ENCODE results near the gene DUSP22.

The DUSP22 gene

GRCh38 chr6:397056-397455, 104.8 kb downstream of the DUSP22 start:
- no peak for DNase-seq (ENCODE audit: low spot score)

DNA sequence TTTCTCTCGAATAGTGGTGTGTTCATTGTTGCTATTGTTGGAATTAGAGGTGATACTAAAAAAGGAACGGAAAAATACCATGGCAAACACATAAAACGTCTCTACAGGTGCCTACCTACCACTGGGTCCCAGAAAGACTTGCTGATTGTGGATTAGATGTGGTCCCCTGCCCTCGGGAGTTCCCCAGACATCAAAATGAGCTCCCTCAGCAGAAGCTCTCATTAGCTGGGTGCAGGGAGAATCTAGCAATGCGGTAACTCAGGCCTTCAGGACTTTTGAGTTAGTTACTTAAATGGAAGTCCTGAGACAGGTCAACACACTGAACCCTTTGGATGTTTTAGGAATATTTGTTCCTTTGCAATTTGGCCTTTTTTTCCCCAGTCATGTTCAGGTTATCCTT, 105.3 kb downstream of the DUSP22 start:
- no peak for DNase-seq (ENCODE audit: low spot score)

- no peak for DNase-seq (ENCODE audit: low spot score)
These were observed 105.8 kb downstream of the DUSP22 start for GRCh38 chr6:398065-398464.

GRCh38 chr6:398558-399078, 106.3 kb downstream of the DUSP22 start:
- no peak for DNase-seq (ENCODE audit: low spot score)

DNA sequence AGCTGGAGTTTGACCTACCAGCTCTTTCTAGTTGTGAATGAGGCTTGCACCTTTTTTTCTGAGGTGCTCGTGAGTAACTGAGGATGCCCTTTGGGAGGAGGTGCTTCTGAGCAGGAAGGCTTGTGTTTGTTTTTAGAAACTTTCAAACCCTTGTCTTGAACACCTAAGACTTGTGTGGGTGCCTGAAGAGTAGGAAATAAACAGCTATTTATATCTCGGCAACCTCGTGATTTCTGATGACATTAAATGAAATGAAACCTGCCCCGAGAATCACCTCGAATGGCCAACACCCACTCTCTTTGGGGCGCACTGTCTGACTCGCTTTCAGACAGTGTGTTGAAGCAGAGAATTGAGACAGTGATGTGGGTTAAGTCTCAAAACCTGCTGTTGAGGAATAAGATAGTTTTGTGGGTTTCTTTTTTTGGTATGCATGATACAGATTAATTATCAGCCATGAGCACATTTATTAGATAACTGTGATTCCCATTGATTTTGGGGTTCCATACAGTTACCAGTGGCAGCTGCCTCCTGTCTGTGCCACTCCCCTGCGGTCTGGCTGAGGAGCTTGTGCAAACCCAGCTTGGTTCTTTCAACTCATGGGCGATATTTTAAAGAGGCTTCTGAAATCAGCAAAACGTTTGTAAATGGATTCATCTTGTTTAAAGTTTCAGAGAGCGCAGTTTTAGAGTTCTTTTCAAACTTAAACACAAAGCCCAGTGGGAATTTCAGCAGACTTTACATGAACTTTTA, 107.7 kb downstream of the DUSP22 start:
- no peak for DNase-seq (ENCODE audit: low spot score)

GRCh38 chr6:400815-401214, 108.5 kb downstream of the DUSP22 start:
- DNase-seq (ENCODE audit: low spot score) = no peak

Measured in globus pallidus (tissue), 1 donor.